GM21447 (cell line): ENCODE results near the gene NFIX.

Experiments
- ATAC-seq: cut with Tn5 transposase; IDR thresholded peaks from one replicate; pipeline ENCODE4 v1.9.1; 2021; ENCODE audit not compliant: unreplicated experiment

Gene NFIX

GRCh38 chr19:13006431-13007281, 11.4 kb downstream of the NFIX start:
- ATAC-seq = no peak

DNA sequence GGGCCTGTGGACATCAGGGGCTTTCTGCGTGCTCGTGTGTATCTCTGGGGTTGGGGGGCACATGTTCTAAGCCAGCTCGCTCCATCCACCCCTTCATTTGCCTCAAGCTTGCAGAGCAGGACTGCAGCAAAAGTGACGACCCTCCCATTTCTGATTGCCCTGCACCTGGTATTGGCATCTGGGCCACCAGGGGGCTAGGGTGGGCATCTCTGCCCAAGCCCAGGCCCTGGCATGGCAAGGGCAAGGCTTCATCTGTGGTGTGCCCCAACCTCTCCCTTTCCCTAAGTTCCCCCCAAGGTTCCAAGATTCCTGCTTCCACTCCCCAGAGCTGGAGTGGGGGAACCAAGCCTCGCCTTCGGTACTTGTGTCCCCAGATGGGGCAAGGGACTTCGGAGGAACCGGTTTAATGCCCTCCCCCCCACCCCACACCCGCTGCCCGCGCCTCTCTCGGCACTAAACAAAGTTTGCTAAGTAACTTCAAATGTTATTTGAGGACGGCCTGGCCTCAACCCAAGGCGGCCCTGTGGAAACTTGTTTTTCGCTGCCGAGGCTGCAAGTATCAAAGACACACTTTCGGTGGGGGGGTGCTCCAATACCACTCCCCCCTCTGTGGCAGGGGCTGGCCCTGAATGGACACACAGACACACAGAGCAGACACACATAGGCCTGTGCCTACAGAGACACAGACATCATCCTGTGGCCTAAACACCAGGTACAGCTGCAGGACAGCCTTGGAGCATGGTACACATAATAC, 12.2 kb downstream of the NFIX start:
- ATAC-seq = no peak

DNA sequence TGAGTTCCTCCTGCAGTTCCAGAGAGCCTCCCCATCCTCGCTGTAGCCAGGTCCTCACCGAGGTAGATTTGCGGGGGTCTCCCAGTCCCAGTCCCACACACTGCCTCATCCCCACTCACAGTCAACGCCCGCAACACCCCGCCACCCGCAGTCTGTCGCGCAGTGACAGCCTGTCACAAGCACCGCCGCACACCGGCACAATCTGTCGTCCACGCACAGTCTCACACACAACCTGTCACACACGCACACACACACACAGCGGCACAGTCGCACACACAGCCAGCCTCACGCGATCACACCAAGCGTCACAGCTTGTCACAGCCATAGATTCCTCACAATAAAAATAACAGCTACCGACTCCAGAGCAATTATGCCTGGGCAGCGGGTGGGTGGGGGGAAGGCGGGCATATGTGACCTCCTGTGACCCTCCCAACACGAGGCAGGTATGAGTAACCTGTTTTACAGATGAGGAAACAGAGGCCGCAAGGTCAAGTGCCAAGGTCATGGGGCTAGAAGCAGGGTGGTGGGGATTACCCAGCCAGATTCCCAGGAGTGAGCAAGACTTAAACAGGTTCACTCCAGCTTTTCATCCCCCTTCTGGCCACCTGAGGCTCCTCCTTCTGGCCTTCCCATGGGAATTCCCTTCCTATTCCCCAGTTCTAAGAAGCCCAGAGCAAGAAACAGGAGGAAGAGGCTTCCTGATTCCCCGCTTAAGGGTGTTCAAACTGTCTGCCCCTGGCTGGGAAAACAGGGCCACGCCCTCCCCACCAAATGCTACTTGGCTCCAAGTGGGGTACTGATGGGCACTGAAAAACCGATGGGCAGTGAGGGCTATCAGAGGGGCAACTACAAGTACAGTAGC, 13.9 kb downstream of the NFIX start:
- ATAC-seq = no peak

- no peak for ATAC-seq
These were observed 15.0 kb downstream of the NFIX start for GRCh38 chr19:13010038-13010991.

DNA sequence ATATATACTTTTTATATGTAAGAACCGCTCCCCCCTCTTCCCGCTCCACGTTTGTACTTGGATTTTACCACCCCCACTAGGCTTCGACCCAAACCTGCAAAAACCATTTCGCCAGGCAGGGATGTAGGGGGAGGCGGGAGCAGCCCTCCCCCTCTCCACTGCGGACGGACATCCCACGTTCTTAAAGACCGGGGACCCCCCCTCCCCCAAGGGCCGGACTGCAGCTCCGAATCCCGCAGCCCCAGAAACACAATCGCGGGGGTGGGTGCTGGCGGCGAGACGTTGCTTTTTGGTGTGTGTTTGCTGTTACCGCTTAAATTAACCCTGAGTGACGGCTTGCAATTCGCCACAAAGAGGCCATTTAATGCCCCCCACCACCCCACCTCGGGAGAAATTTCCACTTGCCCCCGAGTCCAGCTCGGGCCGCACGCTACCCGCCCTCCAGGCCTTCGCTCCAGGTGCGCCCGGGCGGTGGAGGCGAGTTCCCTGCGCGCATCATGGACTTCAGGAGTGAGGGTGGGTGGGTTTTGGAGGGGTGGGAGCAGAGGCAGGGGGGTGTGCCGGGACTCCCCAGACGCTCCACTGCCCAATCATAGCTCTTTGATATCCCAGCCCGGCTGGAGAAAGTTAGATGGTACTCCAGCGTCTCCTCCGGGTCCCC, 15.8 kb downstream of the NFIX start:
- no peak for ATAC-seq

- ATAC-seq = no peak
These were observed 16.5 kb downstream of the NFIX start for GRCh38 chr19:13011653-13012389.

DNA sequence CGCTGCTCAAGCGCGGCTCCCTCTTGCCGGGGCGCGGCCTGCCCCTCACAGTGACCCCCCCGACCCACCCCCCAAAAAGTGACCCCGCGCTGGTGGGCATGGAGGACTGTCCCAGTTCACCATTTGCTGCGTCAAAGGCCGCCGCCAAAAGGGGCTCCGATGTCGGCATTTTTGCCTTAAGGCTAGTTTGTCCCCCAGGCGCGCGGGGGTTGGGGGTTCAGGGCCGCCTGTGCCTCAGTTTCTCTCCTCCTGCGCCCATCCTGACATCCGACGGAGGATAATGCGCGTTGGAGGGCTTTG, 17.1 kb downstream of the NFIX start:
- ATAC-seq = no peak

- no peak for ATAC-seq
These were observed 17.7 kb downstream of the NFIX start for GRCh38 chr19:13012690-13013608.

DNA sequence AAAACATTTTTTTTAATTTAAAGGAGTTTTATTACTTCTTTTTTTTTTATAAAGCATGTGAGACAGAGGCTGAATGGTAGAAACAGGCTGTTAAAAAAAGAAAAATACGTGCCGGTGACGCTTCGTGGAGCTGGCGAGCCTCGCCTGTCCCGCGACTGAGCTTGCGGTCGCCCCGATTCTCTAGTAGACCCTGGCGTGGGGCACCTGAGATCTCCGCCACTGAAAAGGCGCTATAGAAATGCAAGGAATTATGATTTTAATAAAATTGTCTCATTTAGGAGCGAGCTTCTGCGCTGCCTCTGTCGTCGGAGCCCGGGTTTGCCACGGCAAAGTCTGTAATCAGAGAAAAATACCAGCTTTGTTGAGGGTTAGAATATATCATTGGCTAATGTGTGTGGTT, 18.4 kb downstream of the NFIX start:
- ATAC-seq = no peak

DNA sequence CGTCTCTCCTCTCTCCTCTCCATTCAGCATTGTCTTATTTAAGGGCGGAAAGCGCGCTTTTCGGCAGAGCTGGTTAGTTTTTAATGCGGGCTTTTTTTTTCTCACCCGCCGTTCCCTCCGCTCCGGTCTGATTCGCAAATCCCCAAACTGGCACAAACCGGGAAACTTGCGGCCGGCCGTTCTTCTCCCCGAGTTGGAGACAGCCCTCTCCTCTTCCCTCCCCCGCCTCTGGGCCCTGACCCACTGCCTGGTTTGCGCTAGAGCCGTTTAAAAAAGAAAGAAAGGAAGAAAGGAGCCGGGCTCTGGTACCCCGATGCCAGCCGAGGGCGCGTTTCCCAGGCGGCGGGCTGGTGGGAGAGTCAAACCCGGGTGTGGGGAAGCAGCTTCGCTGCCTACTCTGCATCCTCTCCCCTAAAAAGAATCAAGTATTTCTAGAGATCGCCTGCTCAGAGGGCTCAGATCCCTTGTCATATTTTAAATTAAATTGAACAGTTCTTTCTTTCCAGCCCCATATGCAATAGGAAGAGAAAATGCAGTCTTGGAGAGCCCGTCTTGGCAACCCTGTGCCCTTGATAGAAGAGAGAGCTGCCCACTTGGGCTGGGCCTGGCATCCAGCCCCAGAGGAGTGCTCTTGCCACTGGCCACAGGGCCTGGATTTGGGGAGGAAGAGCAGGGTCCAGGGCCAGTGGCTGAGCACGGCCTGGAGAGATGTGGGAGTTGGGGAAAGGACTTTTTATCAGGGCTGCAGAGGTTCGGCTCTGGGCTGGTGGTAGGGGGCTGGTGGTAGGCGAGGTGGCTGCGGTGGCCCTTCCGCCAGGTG, 19.0 kb downstream of the NFIX start:
- no peak for ATAC-seq

- ATAC-seq = no peak
These were observed 19.6 kb downstream of the NFIX start for GRCh38 chr19:13014921-13015280.

GRCh38 chr19:13015361-13016223, 20.3 kb downstream of the NFIX start:
- ATAC-seq = no peak

DNA sequence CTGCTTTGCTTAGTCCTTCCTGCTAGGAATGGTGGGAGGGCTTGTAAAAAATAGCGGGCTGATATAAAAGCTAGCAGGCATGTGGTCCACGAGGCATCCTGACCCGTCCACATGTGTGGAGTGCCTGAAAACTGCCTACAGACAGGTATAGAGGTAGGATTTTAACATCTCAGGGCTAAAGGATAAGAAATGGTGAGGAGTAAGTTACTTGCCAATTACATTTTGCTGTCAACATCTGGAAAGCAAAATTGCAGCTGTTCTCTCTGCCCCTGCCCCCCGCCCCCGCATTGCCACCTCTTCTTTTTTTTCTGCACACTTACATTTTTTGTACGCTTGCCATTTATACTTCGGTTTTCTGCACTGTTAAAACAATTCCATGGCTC, 21.0 kb downstream of the NFIX start:
- no peak for ATAC-seq

DNA sequence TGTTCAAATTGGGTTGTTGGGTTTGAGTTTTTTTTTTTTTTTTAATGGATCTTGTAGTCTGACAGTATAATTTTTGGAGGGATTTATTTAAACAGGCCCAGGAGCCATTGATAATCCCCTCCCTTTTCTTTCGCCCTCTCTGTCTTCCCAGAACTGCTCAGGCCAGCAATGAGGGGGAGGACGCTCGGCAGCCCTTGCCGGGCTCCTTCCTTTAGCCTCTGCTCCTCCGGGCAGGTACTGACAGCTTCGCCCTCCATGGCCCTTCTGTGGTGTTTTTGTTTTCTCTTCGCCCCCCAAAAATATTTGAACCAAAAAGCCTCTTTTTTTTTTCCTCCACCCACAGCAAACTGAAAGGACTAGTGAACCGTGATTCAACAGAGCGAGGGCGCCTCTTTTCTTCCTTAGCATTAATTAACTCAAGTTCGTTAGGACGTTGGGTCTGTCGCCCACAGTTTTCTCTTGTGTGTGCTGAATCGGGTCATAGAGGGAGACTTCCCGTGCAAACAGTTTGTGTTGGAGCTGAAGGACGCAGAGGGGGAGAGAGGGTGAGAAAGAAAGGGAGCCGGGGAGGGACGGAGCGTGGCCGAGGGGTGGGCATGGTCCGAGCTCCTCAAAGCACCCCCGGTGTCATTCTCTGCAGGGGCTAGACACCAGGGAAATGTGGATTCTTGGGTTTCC, 21.5 kb downstream of the NFIX start:
- ATAC-seq = no peak

DNA sequence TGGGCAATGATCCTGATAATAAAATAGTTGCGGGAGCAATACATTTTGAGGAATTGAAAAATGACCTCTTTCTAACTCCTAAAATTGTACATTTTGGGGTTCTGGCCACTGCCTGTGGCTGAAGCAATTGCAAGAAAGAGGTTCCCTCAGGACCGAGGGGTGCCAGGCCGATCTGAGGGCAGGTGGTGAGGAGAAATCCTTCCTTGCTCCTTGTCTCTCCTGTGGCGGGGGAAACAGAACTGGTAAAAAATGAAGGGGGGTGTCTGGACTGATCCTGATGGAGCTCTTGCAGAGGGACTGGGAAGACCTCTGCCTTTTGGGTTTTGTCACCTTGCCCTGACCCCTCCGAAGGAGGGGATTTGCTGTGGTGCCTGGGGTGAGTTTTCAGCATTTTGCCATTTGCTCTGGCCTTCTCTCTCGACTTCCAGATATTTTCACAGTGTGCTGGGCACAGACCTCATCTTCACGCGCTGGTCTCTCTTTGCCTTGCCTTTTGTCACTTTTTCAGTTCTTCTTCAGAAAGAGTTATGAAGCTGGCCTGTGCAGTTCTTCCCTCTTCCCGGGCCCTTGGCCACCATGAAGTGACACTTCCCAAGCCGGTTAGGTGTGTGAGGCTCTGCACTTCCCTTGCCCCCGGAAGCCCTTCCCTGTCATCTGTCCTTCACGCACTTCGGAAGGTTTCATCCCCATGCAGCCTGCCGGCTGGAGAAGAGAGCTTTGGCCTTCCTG, 22.2 kb downstream of the NFIX start:
- no peak for ATAC-seq
